ENCODE results near the gene FAM174C. TPM values are rescaled to one million over a fixed set of nuclear protein-coding genes. Genes with fewer than 3 reads are reported as not detected.

The FAM174C gene
- total and polyA plus RNA-seq, 10 of the 15 experiments (the other 5 are each of a cell fraction or from before 2014, with no cell fraction given): 0.89 to 94.6 (median 43.6) TPM

DNA sequence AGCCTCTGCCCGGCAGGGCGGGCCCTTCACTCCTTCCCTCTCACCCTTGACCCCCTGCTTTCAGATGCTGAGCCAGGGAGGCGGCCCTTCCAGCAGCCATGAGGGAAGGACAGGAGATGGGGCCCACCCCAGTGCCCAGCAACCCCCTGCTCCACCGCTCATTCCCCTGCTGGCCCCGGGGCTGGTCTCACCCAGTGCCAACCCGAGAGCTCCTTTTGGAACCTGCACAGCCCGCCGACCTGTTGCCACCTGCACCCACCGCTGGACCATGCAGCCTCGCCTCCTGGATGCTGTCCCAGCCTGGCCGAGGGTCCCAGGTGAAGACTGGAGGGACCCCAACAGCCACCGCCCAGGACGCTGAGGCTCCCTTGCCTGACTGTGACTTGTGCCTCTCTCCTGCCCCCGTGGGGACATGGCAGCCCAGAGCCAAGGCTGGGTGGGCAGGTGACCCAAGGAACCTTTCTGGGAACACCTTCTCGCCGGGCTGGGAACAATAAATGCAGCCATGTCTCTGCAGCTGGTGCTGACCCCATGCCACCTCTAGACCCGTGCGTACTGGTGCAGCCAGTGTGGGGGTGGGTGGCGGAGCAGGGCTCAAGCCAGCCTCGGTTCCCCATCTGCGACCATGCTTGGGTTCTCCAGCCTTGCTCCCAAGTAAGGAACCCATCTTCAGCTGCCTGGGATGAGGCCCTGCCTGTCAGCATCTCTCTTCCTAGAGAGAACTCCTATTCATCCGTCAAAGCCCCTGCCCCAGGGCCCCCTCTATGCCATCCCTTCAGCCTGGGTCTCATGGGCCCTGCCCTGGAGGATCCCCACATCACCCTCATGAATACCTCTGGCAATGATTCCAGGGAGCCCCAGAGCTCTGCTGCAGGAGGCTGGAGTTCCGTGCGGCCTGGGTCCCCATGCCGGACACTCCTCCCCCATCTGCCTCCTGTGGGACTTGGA, 3.7 kb downstream of the FAM174C start:
- RAD21 ChIA-PET (ENCODE audit: unreplicated experiment): interaction anchor here (0.7 to 1.5 kb wide), 7 partner anchors 35 to 164 kb away, joined by 3 to 22 read pairs (median 3); no protein-coding TSS in a partner anchor
- POLR2A ChIA-PET: interaction anchor here (0.8 to 1.5 kb wide), 2 partner anchors 10 to 34 kb away, joined by 3 to 5 read pairs; partner anchors contain the start of gene CIRBP
- ATAC-seq (no peak), DNase-seq (ENCODE audit: low read depth, low spot score) (no peak), FAIRE-seq (no peak)
- CTCF ChIA-PET: interaction anchor here (0.6 to 3.5 kb wide), 18 partner anchors 10 to 267 kb away, joined by 3 to 40 read pairs (median 4); partner anchors contain the start of gene CIRBP
- Histone ChIP-seq H3K4me1 (ENCODE audit: control insufficient read depth, insufficient read depth, low read length) (peaks cover 14% of the 10 kb centered on the region), H3K27ac (ENCODE audit: control insufficient read depth, insufficient read depth) (no peak overlapping the region), H4K20me1 (ENCODE audit: control insufficient read depth, insufficient read depth) (no peaks in the 10 kb centered on the region; the same call in 1 of the 2 replicates), H3K9me3 (replicated peaks; ENCODE audit: control insufficient read depth, insufficient read depth, low read length) (no peaks in the 10 kb centered on the region), H3K27me3 (replicated peaks in 1 of 2; ENCODE audit: control insufficient read depth in 2 of 2, insufficient read depth in 2 of 2, low read length in 1 of 2) (no peaks in the 10 kb centered on the region), H3K4me3 (no peak overlapping the region), H3K9ac (ENCODE audit: control insufficient read depth, insufficient read depth, low read length) (no peak overlapping the region), H3K36me3 (ENCODE audit: control insufficient read depth in 2 of 2, insufficient read depth in 2 of 2, low read length in 1 of 2) (peaks cover 15 to 29% of the 10 kb centered on the region in 2 experiments), H3K79me2 (ENCODE audit: control insufficient read depth, insufficient read depth, low read length) (peaks cover 26% of the 10 kb centered on the region), H3K4me2 (ENCODE audit: control insufficient read depth, insufficient read depth) (no peak overlapping the region), H2AFZ (ENCODE audit: control insufficient read depth, low read depth, low read length) (no peak overlapping the region)
- in situ Hi-C loops (cut with MboI): loop anchor here (5.0 kb wide), 1 partner anchor 93 kb away; no protein-coding TSS in a partner anchor
- WGBS (ENCODE audit: insufficient coverage, insufficient replicate concordance, low lambda C conversion rate, missing lambda C conversion rate): 67% methylated on average over 25 of the region's 25 CpGs
- SMC1A ChIA-PET (ENCODE audit: uncharacterized antibody, unreplicated experiment): interaction anchor here (0.8 to 1.5 kb wide), 4 partner anchors 35 to 104 kb away, joined by 3 to 12 read pairs (median 6); no protein-coding TSS in a partner anchor
- no TSS peak for BruUV-seq (replicated peaks)
- intact Hi-C loops (cut with micrococcal nuclease; ENCODE audit: unreplicated experiment): loop anchor here (1.0 kb wide), 1 partner anchor 93 kb away; no protein-coding TSS in a partner anchor
- no peak for TF ChIP-seq EED (IDR thresholded peaks at IDR 0.05; ENCODE audit: low read depth)
- TF ChIP-seq GATAD2B (conservative IDR thresholded peaks at IDR 0.05; ENCODE audit: low read depth): no peak
- TF ChIP-seq CBX5 (IDR thresholded peaks at IDR 0.05; ENCODE audit: low read depth): no peak
- TF ChIP-seq, protein P1, sequence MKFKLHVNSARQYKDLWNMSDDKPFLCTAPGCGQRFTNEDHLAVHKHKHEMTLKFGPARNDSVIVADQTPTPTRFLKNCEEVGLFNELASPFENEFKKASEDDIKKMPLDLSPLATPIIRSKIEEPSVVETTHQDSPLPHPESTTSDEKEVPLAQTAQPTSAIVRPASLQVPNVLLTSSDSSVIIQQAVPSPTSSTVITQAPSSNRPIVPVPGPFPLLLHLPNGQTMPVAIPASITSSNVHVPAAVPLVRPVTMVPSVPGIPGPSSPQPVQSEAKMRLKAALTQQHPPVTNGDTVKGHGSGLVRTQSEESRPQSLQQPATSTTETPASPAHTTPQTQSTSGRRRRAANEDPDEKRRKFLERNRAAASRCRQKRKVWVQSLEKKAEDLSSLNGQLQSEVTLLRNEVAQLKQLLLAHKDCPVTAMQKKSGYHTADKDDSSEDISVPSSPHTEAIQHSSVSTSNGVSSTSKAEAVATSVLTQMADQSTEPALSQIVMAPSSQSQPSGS (IDR thresholded peaks at IDR 0.05; ENCODE audit: low read length): no peak
- TF ChIP-seq MYB (IDR thresholded peaks at IDR 0.05; ENCODE audit: borderline replicate concordance, low read depth, low read length): no peak
- TF ChIP-seq, protein P2, sequence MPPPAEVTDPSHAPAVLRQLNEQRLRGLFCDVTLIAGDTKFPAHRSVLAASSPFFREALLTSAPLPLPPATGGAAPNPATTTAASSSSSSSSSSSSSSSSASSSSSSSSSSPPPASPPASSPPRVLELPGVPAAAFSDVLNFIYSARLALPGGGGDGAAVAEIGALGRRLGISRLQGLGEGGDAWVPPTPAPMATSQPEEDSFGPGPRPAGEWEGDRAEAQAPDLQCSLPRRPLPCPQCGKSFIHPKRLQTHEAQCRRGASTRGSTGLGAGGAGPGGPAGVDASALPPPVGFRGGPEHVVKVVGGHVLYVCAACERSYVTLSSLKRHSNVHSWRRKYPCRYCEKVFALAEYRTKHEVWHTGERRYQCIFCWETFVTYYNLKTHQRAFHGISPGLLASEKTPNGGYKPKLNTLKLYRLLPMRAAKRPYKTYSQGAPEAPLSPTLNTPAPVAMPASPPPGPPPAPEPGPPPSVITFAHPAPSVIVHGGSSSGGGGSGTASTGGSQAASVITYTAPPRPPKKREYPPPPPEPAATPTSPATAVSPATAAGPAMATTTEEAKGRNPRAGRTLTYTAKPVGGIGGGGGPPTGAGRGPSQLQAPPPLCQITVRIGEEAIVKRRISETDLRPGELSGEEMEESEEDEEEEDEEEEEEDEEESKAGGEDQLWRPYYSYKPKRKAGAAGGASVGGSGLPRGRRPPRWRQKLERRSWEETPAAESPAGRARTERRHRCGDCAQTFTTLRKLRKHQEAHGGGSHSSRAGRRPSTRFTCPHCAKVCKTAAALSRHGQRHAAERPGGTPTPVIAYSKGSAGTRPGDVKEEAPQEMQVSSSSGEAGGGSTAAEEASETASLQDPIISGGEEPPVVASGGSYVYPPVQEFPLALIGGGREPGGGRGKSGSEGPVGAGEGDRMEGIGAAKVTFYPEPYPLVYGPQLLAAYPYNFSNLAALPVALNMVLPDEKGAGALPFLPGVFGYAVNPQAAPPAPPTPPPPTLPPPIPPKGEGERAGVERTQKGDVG (CRISPR knock-in tag; IDR thresholded peaks at IDR 0.05): no peak
- TF ChIP-seq FOXK2 (IDR thresholded peaks at IDR 0.05): no peak
- no peak for TF ChIP-seq POU2F2 (IDR thresholded peaks at IDR 0.05; ENCODE audit: borderline replicate concordance, low read depth, low read length)
- TF ChIP-seq, protein P3, sequence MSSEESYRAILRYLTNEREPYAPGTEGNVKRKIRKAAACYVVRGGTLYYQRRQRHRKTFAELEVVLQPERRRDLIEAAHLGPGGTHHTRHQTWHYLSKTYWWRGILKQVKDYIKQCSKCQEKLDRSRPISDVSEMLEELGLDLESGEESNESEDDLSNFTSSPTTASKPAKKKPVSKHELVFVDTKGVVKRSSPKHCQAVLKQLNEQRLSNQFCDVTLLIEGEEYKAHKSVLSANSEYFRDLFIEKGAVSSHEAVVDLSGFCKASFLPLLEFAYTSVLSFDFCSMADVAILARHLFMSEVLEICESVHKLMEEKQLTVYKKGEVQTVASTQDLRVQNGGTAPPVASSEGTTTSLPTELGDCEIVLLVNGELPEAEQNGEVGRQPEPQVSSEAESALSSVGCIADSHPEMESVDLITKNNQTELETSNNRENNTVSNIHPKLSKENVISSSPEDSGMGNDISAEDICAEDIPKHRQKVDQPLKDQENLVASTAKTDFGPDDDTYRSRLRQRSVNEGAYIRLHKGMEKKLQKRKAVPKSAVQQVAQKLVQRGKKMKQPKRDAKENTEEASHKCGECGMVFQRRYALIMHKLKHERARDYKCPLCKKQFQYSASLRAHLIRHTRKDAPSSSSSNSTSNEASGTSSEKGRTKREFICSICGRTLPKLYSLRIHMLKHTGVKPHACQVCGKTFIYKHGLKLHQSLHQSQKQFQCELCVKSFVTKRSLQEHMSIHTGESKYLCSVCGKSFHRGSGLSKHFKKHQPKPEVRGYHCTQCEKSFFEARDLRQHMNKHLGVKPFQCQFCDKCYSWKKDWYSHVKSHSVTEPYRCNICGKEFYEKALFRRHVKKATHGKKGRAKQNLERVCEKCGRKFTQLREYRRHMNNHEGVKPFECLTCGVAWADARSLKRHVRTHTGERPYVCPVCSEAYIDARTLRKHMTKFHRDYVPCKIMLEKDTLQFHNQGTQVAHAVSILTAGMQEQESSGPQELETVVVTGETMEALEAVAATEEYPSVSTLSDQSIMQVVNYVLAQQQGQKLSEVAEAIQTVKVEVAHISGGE (CRISPR knock-in tag; IDR thresholded peaks at IDR 0.05): no peak
- TF ChIP-seq, protein P4, sequence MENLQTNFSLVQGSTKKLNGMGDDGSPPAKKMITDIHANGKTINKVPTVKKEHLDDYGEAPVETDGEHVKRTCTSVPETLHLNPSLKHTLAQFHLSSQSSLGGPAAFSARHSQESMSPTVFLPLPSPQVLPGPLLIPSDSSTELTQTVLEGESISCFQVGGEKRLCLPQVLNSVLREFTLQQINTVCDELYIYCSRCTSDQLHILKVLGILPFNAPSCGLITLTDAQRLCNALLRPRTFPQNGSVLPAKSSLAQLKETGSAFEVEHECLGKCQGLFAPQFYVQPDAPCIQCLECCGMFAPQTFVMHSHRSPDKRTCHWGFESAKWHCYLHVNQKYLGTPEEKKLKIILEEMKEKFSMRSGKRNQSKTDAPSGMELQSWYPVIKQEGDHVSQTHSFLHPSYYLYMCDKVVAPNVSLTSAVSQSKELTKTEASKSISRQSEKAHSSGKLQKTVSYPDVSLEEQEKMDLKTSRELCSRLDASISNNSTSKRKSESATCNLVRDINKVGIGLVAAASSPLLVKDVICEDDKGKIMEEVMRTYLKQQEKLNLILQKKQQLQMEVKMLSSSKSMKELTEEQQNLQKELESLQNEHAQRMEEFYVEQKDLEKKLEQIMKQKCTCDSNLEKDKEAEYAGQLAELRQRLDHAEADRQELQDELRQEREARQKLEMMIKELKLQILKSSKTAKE (IDR thresholded peaks at IDR 0.05; ENCODE audit: low read depth, poor library complexity, severe bottlenecking): no peak
- no peak for TF ChIP-seq NBN (IDR thresholded peaks at IDR 0.05)

Measured in GM12878 (cell line).